ENCODE measurements around the gene TMEM239. TPM values are rescaled to one million over a fixed set of nuclear protein-coding genes. Genes with fewer than 3 reads are reported as not detected.

The TMEM239 gene
- polyA plus RNA-seq, 1 donor from 2014 or later = not detected

GRCh38 chr20:2794866-2795447, 21.2 kb upstream of the TMEM239 start:
- Histone ChIP-seq H3K4me3 (ENCODE audit: low read length) (no peak overlapping the region), H4K20me1 (ENCODE audit: insufficient read depth) (no peaks in the 10 kb centered on the region), H3K9me2 (ENCODE audit: insufficient read depth, low read length) (no peaks in the 10 kb centered on the region), H2AFZ (ENCODE audit: low read depth, low read length) (no peak overlapping the region), H3K79me2 (replicated peaks; ENCODE audit: insufficient read depth, low read length) (no peaks in the 10 kb centered on the region), H3K27me3 (ENCODE audit: insufficient read depth, low read depth, low read length) (peaks cover 8% of the 10 kb centered on the region), H3F3A (ENCODE audit: insufficient read depth, low read length, poor library complexity, severe bottlenecking) (no peaks in the 10 kb centered on the region), H3K9ac (ENCODE audit: low read length) (no peak overlapping the region), H3K27ac (ENCODE audit: low read length) (no peak overlapping the region), H3K36me3 (ENCODE audit: insufficient read depth, low read length) (no peaks in the 10 kb centered on the region), H3K4me2 (ENCODE audit: low read length) (no peak overlapping the region), H3K9me3 (ENCODE audit: low read length) (no peaks in the 10 kb centered on the region)
- no peak for TF ChIP-seq RAD21 (conservative IDR thresholded peaks at IDR 0.05)

GRCh38 chr20:2795451-2795850, 20.7 kb upstream of the TMEM239 start:
- Histone ChIP-seq H3K36me3 (ENCODE audit: insufficient read depth, low read length) (no peaks in the 10 kb centered on the region), H3K9me3 (ENCODE audit: low read length) (no peaks in the 10 kb centered on the region), H3F3A (ENCODE audit: insufficient read depth, low read length, poor library complexity, severe bottlenecking) (no peaks in the 10 kb centered on the region), H3K27ac (ENCODE audit: low read length) (no peak overlapping the region), H3K9ac (ENCODE audit: low read length) (no peak overlapping the region), H3K9me2 (ENCODE audit: insufficient read depth, low read length) (no peaks in the 10 kb centered on the region), H3K4me2 (ENCODE audit: low read length) (no peak overlapping the region), H4K20me1 (ENCODE audit: insufficient read depth) (no peaks in the 10 kb centered on the region), H2AFZ (ENCODE audit: low read depth, low read length) (no peak overlapping the region), H3K27me3 (ENCODE audit: insufficient read depth, low read depth, low read length) (peaks cover 12% of the 10 kb centered on the region), H3K79me2 (replicated peaks; ENCODE audit: insufficient read depth, low read length) (no peaks in the 10 kb centered on the region), H3K4me3 (ENCODE audit: low read length) (no peak overlapping the region)
- TF ChIP-seq MXI1 (conservative IDR thresholded peaks at IDR 0.05; ENCODE audit: poor library complexity, severe bottlenecking) = no peak
- TF ChIP-seq POLR2AphosphoS5 (IDR thresholded peaks at IDR 0.05) = no peak
- TF ChIP-seq CTCF (IDR thresholded peaks at IDR 0.05; ENCODE audit: poor library complexity, severe bottlenecking) = no peak
- TF ChIP-seq EP300 (conservative IDR thresholded peaks at IDR 0.05; ENCODE audit: poor library complexity, severe bottlenecking) = no peak
- TF ChIP-seq REST (IDR thresholded peaks at IDR 0.05; ENCODE audit: borderline replicate concordance) = no peak
- TF ChIP-seq SMC3 (conservative IDR thresholded peaks at IDR 0.05; ENCODE audit: poor library complexity) = no peak

GRCh38 chr20:2796011-2796660, 20.0 kb upstream of the TMEM239 start:
- no peaks in the 10 kb centered on the region for H3F3A ChIP-seq (ENCODE audit: insufficient read depth, low read length, poor library complexity, severe bottlenecking)
- no peak overlapping the region for H3K9ac ChIP-seq (ENCODE audit: low read length)
- H3K79me2 ChIP-seq (replicated peaks; ENCODE audit: insufficient read depth, low read length) = no peaks in the 10 kb centered on the region
- TF ChIP-seq RAD21 (conservative IDR thresholded peaks at IDR 0.05) (no peak), EP300 (conservative IDR thresholded peaks at IDR 0.05; ENCODE audit: poor library complexity, severe bottlenecking) (no peak), TAF1 (IDR thresholded peaks at IDR 0.05; ENCODE audit: low read depth) (no peak), REST (IDR thresholded peaks at IDR 0.05; ENCODE audit: borderline replicate concordance) (no peak), CTCF (IDR thresholded peaks at IDR 0.05; ENCODE audit: poor library complexity, severe bottlenecking) (no peak), POLR2AphosphoS5 (IDR thresholded peaks at IDR 0.05) (no peak), MXI1 (conservative IDR thresholded peaks at IDR 0.05; ENCODE audit: poor library complexity, severe bottlenecking) (no peak), SMC3 (conservative IDR thresholded peaks at IDR 0.05; ENCODE audit: poor library complexity) (no peak), EZH2 (IDR thresholded peaks at IDR 0.05; ENCODE audit: borderline replicate concordance, insufficient read depth, low read length, poor library complexity, severe bottlenecking) (no peak)
- H4K20me1 ChIP-seq (ENCODE audit: insufficient read depth) = no peaks in the 10 kb centered on the region
- H3K4me3 ChIP-seq (ENCODE audit: low read length) = no peak overlapping the region
- H3K36me3 ChIP-seq (ENCODE audit: insufficient read depth, low read length) = no peaks in the 10 kb centered on the region
- H3K9me2 ChIP-seq (ENCODE audit: insufficient read depth, low read length) = no peaks in the 10 kb centered on the region
- H3K27ac ChIP-seq (ENCODE audit: low read length) = no peak overlapping the region
- H3K27me3 ChIP-seq (ENCODE audit: insufficient read depth, low read depth, low read length) = peaks cover 18% of the 10 kb centered on the region
- H3K9me3 ChIP-seq (ENCODE audit: low read length) = no peaks in the 10 kb centered on the region
- no peak overlapping the region for H3K4me2 ChIP-seq (ENCODE audit: low read length)
- no peak overlapping the region for H2AFZ ChIP-seq (ENCODE audit: low read depth, low read length)

Data from neural cell (in vitro differentiated cells).